Activated T-cell treated with anti-CD3 and anti-CD28 coated beads, Interleukin-2, amount 50 U/mL, for 4 hours (primary cell): ENCODE measurements around the gene CACNA1C. TPM values are rescaled to one million over a fixed set of nuclear protein-coding genes. Genes with fewer than 3 reads are reported as not detected.

Experiments used
- ATAC-seq, 2 donors: fragments of 200-7000 bp; cut with Tn5 transposase; one replicate each; pipeline ENCODE4 v1.10.0; 2021
- DNase-seq: peaks from one replicate; pipeline ENCODE4 v3.0.0-alpha.2; 2020
- H3K27me3 Mint-ChIP-seq: one replicate; pipeline ENCODE4 v1.8.0; 2021; ENCODE audit warnings: low read depth, mixed read lengths
- H3K36me3 Mint-ChIP-seq: one replicate; pipeline ENCODE4 v1.8.0; 2022; ENCODE audit warnings: mixed read lengths; ENCODE audit not compliant: insufficient read depth
- H3K4me1 Mint-ChIP-seq: one replicate; pipeline ENCODE4 v1.8.0; 2021; ENCODE audit warnings: low read depth, mixed read lengths
- H3K4me3 Mint-ChIP-seq: one replicate; pipeline ENCODE4 v1.8.0; 2021; ENCODE audit warnings: mild to moderate bottlenecking, moderate library complexity, mixed read lengths
- H3K9me3 Mint-ChIP-seq: one replicate; pipeline ENCODE4 v1.8.0; 2021; ENCODE audit warnings: mixed read lengths
- total RNA-seq, 3 donors: library from RNA; stranded (reverse); gene quantifications; one replicate each; pipeline ENCODE4 v1.2.1, GENCODE V29; 2021

The CACNA1C gene
- total RNA-seq, 3 donors from 2014 or later, result 0.03 to 0.08 (median 0.03) TPM

DNA sequence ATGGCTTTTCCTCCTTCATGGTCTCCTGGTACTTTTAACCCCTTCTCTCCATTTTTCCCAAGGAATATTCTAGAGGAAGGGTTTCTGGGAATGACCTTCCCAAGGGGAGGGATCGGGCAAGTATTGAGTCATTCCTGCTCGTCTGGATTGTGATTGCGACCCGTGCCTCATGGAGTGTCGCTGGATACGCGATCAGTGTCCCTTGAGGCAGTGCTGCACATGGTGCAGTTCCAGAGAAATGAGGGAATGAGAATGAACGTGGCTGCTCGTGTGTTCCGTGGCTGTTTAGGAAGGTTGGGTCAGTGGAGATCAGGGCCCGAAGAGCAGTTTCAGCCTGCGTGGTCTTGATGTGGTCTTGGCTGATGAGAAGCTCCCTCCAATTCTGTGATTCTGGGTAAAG lies 234.4 kb downstream of the CACNA1C start:
- ATAC-seq, result no peak
- no peaks in the 10 kb centered on the region for H3K9me3 Mint-ChIP-seq
- no peak for DNase-seq
- peaks cover 33% of the 10 kb centered on the region for H3K27me3 Mint-ChIP-seq
- no peak overlapping the region for H3K4me3 Mint-ChIP-seq
- H3K36me3 Mint-ChIP-seq, result no peaks in the 10 kb centered on the region
- H3K4me1 Mint-ChIP-seq, result no peaks in the 10 kb centered on the region

DNA sequence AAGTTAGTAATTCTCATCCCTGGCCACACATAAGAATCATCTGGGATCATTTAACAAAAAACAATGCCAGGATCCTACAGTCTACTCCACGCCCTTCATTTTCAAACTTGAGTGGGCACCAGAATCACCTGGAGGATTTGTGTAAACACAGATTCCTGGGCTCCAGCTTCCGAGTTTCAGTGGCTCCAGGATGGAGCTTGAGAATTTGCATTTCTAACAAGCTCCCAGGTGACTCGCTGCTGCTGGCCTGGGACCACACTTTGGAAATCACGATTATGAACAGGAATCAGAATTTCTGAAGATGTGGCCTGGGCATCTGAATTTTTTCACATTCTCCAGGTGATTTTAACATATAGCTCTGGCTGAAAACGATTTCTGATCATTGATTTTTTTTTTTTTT lies 234.8 kb downstream of the CACNA1C start:
- H3K36me3 Mint-ChIP-seq, result no peaks in the 10 kb centered on the region
- no peak for DNase-seq
- no peak for ATAC-seq
- H3K27me3 Mint-ChIP-seq, result peaks cover 33% of the 10 kb centered on the region
- no peaks in the 10 kb centered on the region for H3K4me1 Mint-ChIP-seq
- no peaks in the 10 kb centered on the region for H3K9me3 Mint-ChIP-seq
- no peak overlapping the region for H3K4me3 Mint-ChIP-seq

GRCh38 chr12:2288001-2288400 lies 235.2 kb downstream of the CACNA1C start:
- Mint-ChIP-seq H3K4me1 (no peaks in the 10 kb centered on the region), H3K4me3 (no peak overlapping the region), H3K36me3 (no peaks in the 10 kb centered on the region), H3K27me3 (peaks cover 33% of the 10 kb centered on the region), H3K9me3 (no peaks in the 10 kb centered on the region)
- DNase-seq, result no peak
- no peak for ATAC-seq

GRCh38 chr12:2288471-2288870 lies 235.7 kb downstream of the CACNA1C start:
- H3K27me3 Mint-ChIP-seq, result peaks cover 33% of the 10 kb centered on the region
- no peak overlapping the region for H3K4me3 Mint-ChIP-seq
- ATAC-seq, result no peak

GRCh38 chr12:2288875-2289274 lies 236.1 kb downstream of the CACNA1C start:
- H3K9me3 Mint-ChIP-seq, result no peaks in the 10 kb centered on the region
- H3K27me3 Mint-ChIP-seq, result peaks cover 30% of the 10 kb centered on the region
- no peak for ATAC-seq
- no peaks in the 10 kb centered on the region for H3K36me3 Mint-ChIP-seq
- no peak for DNase-seq
- H3K4me1 Mint-ChIP-seq, result no peaks in the 10 kb centered on the region
- no peak overlapping the region for H3K4me3 Mint-ChIP-seq

More at GRCh38 chr12:2288471-2288870, 235.7 kb downstream of the CACNA1C start:
- H3K4me1 Mint-ChIP-seq, result no peaks in the 10 kb centered on the region
- no peak for DNase-seq
- H3K36me3 Mint-ChIP-seq, result no peaks in the 10 kb centered on the region
- no peaks in the 10 kb centered on the region for H3K9me3 Mint-ChIP-seq

DNA sequence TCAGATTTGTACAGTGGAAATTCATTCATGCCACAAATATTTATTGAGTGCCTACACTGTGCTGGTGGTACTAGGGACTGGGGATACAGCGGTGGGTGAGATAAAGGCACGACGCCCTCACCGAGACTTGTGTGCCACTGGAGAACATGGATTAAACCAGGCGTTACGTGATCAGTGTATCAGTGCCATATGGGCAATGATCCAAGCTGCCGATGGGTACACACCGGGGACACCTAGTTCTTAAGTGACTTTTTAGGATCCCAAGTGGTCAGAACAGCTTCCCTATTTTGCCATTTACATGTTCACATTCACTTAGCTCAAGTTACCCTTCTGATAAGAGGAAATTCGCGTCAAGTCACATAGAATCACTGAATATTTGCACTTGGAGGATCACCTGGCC lies 236.7 kb downstream of the CACNA1C start:
- no peak for ATAC-seq
- no peaks in the 10 kb centered on the region for H3K9me3 Mint-ChIP-seq
- DNase-seq, result no peak
- no peak overlapping the region for H3K4me3 Mint-ChIP-seq
- H3K4me1 Mint-ChIP-seq, result peaks cover 1% of the 10 kb centered on the region
- no peaks in the 10 kb centered on the region for H3K36me3 Mint-ChIP-seq
- H3K27me3 Mint-ChIP-seq, result peaks cover 25% of the 10 kb centered on the region

GRCh38 chr12:2290091-2290490 lies 237.3 kb downstream of the CACNA1C start:
- Mint-ChIP-seq H3K4me1 (peaks cover 5% of the 10 kb centered on the region), H3K9me3 (no peaks in the 10 kb centered on the region), H3K4me3 (no peak overlapping the region), H3K36me3 (no peaks in the 10 kb centered on the region), H3K27me3 (peaks cover 19% of the 10 kb centered on the region)
- ATAC-seq (no peak), DNase-seq (no peak)

DNA sequence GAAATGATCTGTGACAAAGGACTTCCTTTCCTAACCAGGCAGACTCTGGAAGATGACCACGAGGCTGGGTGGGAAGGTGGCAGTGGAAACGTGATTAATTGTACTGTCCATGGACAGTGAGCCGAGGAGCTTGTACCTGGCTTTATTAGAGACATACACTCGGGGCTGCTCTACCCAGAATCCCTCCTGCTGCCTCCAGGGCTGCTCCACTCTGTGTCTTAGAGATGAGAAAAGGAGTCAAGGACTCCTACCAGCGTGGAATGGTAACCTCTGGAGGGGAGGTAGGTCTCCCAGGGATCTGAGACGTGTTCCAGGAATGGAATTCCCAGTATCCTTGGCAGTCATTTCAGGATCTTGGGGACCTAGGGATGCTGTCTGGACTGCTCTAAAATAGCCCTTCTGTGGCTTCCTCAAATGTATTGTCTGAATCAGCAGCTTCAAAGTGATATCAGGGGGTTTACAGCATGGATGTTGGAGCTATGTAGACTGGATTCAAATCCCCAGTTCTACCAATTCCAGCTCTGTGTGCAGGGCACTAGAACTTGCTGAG lies 237.8 kb downstream of the CACNA1C start:
- ATAC-seq, result no peak
- Mint-ChIP-seq H3K27me3 (peaks cover 16% of the 10 kb centered on the region), H3K4me3 (no peak overlapping the region), H3K36me3 (no peaks in the 10 kb centered on the region), H3K9me3 (no peaks in the 10 kb centered on the region), H3K4me1 (peaks cover 8% of the 10 kb centered on the region)
- DNase-seq, result no peak

DNA sequence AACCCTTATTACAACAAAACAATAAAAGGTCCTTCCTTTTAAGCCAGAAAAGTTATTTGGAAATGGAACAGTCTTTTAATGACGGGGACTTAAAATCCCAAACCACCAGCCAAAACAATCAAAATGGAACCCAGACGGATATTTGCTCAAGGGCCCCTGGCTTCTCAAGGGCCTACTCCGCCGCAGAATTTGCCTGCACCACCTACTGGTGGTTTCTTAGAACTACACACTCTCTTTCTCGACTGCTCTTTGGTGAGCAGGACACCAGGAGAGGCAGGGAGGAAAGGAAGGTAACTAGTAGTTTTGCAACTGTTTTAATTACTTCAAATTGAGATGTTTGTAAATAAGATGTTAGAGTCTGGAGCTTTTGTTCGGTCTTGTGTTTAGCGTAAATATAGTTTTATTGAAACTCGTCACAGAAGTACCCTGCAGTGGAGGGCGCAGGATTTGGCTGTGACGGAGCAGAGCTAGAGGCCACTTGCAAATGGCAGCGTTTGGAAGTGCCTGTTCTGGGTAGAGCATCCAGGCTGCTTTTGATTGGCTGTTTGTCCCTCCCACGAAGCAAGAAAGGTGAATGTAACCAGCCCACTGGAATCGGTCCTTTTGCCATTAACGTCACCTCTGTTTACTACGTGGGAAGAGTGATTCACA lies 238.5 kb downstream of the CACNA1C start:
- Mint-ChIP-seq H3K4me1 (peaks cover 8% of the 10 kb centered on the region), H3K36me3 (no peaks in the 10 kb centered on the region), H3K9me3 (no peaks in the 10 kb centered on the region), H3K4me3 (no peak overlapping the region), H3K27me3 (peaks cover 9% of the 10 kb centered on the region)
- peak in 1 of 2 donors; percentile 46 for ATAC-seq
- no peak for DNase-seq

DNA sequence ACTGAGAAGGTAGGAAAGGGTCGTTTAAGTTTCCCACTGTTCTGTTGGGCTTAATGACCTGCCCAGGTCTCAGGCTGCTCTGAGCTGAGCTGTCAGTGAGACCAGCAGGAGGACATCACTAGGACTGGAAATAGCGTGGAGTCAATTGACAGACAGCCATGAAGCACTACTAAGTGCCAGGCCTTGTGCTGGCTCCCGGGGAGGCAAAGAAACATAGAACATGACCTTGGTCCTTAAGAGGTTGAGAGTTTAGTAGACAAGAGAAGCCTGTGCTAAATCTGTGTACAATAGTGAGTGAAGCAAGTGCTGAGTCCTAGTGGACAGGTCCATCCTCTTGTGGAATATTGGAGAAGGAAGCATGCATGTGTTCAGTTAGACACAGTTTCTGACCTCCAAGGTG lies 239.2 kb downstream of the CACNA1C start:
- DNase-seq (no peak), ATAC-seq (no peak)

GRCh38 chr12:2292560-2292959 lies 239.8 kb downstream of the CACNA1C start:
- Mint-ChIP-seq H3K4me3 (no peak overlapping the region), H3K36me3 (no peaks in the 10 kb centered on the region), H3K4me1 (peaks cover 8% of the 10 kb centered on the region), H3K27me3 (no peaks in the 10 kb centered on the region), H3K9me3 (no peaks in the 10 kb centered on the region)
- DNase-seq (no peak), ATAC-seq (no peak)

More for the DNA sequence above, 239.2 kb downstream of the CACNA1C start:
- no peaks in the 10 kb centered on the region for H3K9me3 Mint-ChIP-seq
- H3K27me3 Mint-ChIP-seq, result peaks cover 4% of the 10 kb centered on the region
- H3K36me3 Mint-ChIP-seq, result no peaks in the 10 kb centered on the region
- no peak overlapping the region for H3K4me3 Mint-ChIP-seq
- peaks cover 8% of the 10 kb centered on the region for H3K4me1 Mint-ChIP-seq

DNA sequence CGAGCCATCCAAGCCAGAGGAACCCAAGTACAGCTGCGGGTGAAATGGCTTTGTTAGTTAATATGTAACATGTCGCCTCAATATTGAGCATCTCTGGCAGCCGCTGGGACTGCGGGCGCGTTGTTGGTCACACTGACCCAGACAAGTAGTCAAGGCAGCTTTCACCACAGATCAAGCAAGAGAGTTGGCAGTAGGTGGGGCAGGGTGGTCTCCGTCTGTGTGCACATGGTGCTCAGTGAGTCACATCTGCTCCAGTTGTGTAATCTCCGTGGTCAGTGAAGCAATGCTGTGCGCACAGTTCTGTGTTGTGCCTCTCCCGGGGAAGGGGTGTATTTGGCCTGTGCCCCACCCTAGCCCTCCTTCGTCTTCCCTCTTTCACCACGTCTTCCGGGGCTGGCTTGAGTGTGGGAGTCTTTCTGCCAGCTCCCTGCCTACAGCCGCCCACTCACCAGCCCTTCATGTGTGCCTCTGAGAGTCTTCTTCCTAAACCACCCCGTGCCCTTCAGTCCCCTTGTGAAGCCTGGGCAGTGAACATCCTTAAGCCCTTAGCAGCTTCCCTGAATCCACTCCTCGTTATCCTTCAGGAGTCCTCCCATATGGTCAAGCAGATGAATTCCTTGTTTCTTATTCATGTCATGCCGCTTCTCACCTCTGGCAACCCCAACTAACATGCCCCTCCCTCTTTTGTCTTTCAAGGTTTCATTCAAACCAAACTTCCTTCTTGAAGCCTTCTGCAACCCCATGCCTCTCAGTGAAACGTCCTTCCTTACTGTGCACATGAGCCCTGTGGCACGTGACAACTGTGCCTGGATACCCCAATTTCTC lies 242.1 kb downstream of the CACNA1C start:
- ATAC-seq (peak in 1 of 2 donors; percentile 21), DNase-seq (no peak)

GRCh38 chr12:2295941-2296461 lies 243.2 kb downstream of the CACNA1C start:
- no peaks in the 10 kb centered on the region for H3K9me3 Mint-ChIP-seq

More for the DNA sequence above, 242.1 kb downstream of the CACNA1C start:
- Mint-ChIP-seq H3K36me3 (no peaks in the 10 kb centered on the region), H3K9me3 (no peaks in the 10 kb centered on the region), H3K4me3 (no peak overlapping the region), H3K4me1 (peaks cover 11% of the 10 kb centered on the region), H3K27me3 (no peaks in the 10 kb centered on the region)

GRCh38 chr12:2297004-2297403 lies 244.2 kb downstream of the CACNA1C start:
- ATAC-seq (no peak), DNase-seq (no peak)
- no peaks in the 10 kb centered on the region for H3K9me3 Mint-ChIP-seq
- no peak overlapping the region for H3K4me3 Mint-ChIP-seq
- peaks cover 11% of the 10 kb centered on the region for H3K4me1 Mint-ChIP-seq
- no peaks in the 10 kb centered on the region for H3K27me3 Mint-ChIP-seq
- H3K36me3 Mint-ChIP-seq, result no peaks in the 10 kb centered on the region

More at GRCh38 chr12:2295941-2296461, 243.2 kb downstream of the CACNA1C start:
- no peak for DNase-seq
- no peaks in the 10 kb centered on the region for H3K36me3 Mint-ChIP-seq
- peaks cover 11% of the 10 kb centered on the region for H3K4me1 Mint-ChIP-seq
- ATAC-seq, result no peak
- H3K4me3 Mint-ChIP-seq, result no peak overlapping the region
- H3K27me3 Mint-ChIP-seq, result no peaks in the 10 kb centered on the region
